ENCODE measurements around the gene BTAF1.

- TF ChIP-seq CTCF (conservative IDR thresholded peaks at IDR 0.05 in 1 of 2, IDR thresholded peaks at IDR 0.05 in 1 of 2; ENCODE audit: extremely low read depth in 1 of 2, insufficient read depth in 1 of 2, low read depth in 1 of 2, low read length in 2 of 2) = no peak
- no peak for TF ChIP-seq EZH2 (IDR thresholded peaks at IDR 0.05; ENCODE audit: borderline replicate concordance, low read length)
These were observed 31.5 kb downstream of the BTAF1 start for GRCh38 chr10:91955114-91955513.
